ENCODE data around the gene NUP133. TPM values are rescaled to one million over a fixed set of nuclear protein-coding genes. Genes with fewer than 3 reads are reported as not detected.
"Not testable (repeated sequence)": the region's sequence is repeated elsewhere in the genome, so short reads cannot be mapped to it uniquely, and the experiment has no call there.

The NUP133 gene
- total RNA-seq, 4 donors from 2014 or later: 15.4 to 40.4 (median 25.5) TPM

GRCh38 chr1:229396585-229397206, 111.4 kb downstream of the NUP133 start:
- H3K27ac ChIP-seq: no peak overlapping the region
- no peak overlapping the region for H3K4me3 ChIP-seq
- no peaks in the 10 kb centered on the region for H3K27me3 ChIP-seq
- no peak for TF ChIP-seq CTCF (IDR thresholded peaks at IDR 0.05)
- H3K36me3 ChIP-seq: no peaks in the 10 kb centered on the region
- DNase-seq: no peak
- H3K9me3 ChIP-seq: no peaks in the 10 kb centered on the region
- H3K4me1 ChIP-seq: no peaks in the 10 kb centered on the region

GRCh38 chr1:229394517-229394916, 113.6 kb downstream of the NUP133 start:
- H3K4me1 ChIP-seq, H3K36me3 ChIP-seq, H3K27ac ChIP-seq, H3K4me3 ChIP-seq, H3K27me3 ChIP-seq, DNase-seq, H3K9me3 ChIP-seq: not testable (repeated sequence)

- no peak for DNase-seq
These were observed 115.2 kb downstream of the NUP133 start for GRCh38 chr1:229392936-229393335.

More at GRCh38 chr1:229392936-229393335, 115.2 kb downstream of the NUP133 start:
- H3K36me3 ChIP-seq: no peaks in the 10 kb centered on the region
- TF ChIP-seq POLR2A (IDR thresholded peaks at IDR 0.05) (no peak), CTCF (IDR thresholded peaks at IDR 0.05) (no peak)
- H3K9me3 ChIP-seq: no peaks in the 10 kb centered on the region
- H3K27ac ChIP-seq: no peak overlapping the region
- no peak overlapping the region for H3K4me3 ChIP-seq
- no peaks in the 10 kb centered on the region for H3K4me1 ChIP-seq
- no peaks in the 10 kb centered on the region for H3K27me3 ChIP-seq

Small RNA genes within 50 kb of the gene (small RNA-seq; reads per million reads assigned to genes)
- gene RN7SKP276 (0 reads per million in 2 donors), gene RNA5SP78 (0 reads per million in 2 donors), gene RNU4-21P (0 reads per million in 2 donors)

Other genes with a start within 250 kb of the NUP133 start
- gene RAB4A, start 237.2 kb downstream of the NUP133 start, total RNA-seq: 10 to 100 TPM; 22.1 to 36.7 (median 23.4) TPM
- 1 to 10 TPM; 1.8 to 5.8 (median 2.8) TPM for gene CCSAP, start 165.3 kb downstream of the NUP133 start, total RNA-seq
- gene ACTA1, start 74.2 kb downstream of the NUP133 start, total RNA-seq: 1 to 10 TPM in 1 of 4 donors, not detected in 3; 3.3 TPM
- gene ABCB10, start 50.4 kb upstream of the NUP133 start, total RNA-seq: 10 to 100 TPM; 16.5 to 41.0 (median 20.9) TPM
- gene TAF5L, start 117.8 kb upstream of the NUP133 start, total RNA-seq: 10 to 100 TPM; 10.5 to 33.0 (median 24.3) TPM
- 10 to 100 TPM in 2 of 4 donors, 1 to 10 TPM in 2; 3.7 to 10.7 (median 8.3) TPM for gene URB2, start 117.9 kb upstream of the NUP133 start, total RNA-seq